ENCODE data around the gene IL17A.

Gene IL17A

DNA sequence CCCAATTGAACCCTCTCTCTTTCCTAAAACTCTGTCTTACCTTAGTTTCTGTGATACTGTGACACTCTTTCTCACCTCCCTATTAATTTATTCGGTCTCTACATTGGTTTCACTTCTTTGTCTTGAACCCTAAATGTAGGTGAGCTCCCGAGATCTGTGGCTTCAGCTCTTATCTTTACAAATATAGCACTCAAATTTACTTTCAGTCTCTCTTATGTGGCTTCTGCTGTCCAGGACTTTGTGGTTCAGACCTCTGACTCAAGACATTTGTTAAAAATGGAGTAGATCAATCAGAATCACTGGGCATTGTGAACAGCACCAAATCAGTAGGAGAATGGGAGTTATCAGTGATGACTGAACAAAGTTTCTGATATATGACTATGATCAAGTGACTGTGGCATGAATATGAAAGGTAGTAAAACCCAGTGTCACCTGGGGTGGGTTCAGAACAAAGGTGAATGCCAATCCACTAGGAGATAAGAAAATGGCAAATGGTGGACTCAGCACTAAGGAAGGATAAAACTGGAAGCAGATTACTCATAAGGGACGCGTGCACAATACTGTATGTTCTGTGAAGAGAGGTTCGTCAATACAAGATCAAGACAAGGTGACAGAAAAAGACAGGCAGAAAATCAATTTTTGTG, 30.9 kb downstream of the IL17A start:
- no peak for DNase-seq (ENCODE audit: low read depth)

DNA sequence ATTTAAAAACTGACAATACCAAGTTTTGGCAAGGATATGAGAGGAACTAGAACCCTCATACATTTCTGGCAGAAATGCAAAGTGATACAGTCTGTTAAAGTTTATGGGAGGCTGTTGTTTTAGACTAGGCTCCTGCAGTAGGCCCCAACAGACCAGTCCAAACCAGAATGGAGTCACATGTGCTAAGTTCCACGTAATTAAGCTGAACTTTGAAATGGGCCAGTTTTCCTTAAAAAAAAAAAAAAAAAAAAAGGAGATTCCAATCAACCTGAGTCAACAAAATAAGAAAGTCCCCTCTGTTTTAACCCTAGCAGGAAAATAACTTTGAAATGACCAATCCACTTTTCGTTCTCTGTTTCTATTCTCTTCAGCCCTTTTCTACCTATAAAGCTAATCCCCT, 31.6 kb downstream of the IL17A start:
- no peak for DNase-seq (ENCODE audit: low read depth)

DNA sequence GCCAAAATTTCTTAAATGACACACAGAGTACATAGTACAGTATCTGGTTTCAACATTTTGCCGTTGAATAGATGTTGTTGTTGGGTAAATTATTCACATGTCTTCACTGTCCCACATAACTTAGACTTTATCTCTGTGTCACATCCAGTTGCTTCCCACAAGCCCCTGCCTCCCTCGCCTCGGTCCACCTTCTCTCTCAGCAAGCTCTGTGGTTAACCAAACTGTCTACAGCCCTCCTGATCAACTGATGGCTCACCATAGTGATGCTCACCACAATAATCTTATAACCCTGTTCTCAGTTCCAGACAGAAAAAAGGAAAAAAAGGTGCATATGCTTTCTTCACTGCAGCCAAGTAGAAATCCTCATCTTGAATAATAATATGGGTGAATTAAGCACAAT, 35.1 kb downstream of the IL17A start:
- DNase-seq (ENCODE audit: low read depth) = peak; percentile 14

DNA sequence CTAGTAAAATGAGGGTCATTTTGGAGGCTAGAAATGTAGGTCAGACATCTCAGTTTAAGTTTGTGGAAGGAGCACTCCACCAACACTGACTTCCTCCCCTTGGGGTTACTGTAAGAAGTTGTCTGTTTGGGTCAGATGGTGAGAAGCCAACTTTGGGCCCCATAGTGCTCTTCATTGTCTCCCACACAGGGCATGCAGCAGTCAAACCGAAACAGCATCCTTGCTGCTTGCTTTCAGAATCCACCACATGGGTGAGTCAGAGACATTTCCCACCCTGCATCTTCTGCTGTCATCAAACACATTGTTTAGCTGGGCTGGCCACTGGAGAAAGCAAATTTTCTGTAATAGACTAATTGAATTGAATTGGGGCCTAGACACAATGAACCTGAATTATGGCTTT, 41.3 kb downstream of the IL17A start:
- DNase-seq (ENCODE audit: low read depth) = no peak

DNA sequence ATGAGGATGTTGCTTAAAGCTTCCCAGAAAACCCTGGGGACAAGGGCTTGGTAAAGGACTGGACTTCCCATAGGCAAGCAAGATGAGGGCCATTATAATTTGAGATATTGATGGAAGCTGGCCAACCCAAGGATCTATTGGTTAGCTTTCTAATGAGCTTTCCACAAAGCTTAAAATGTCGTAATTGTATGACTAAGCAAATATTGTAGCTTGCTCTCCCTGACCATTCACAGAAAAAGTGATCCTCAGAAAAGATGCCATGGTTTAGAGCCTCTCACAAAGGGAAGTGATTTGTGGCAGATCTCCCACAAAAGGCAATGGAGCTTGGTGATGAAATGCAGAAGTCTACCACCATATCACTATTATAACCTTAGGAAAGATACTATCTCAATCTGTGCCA, 44.5 kb downstream of the IL17A start:
- no peak for DNase-seq (ENCODE audit: low read depth)

DNA sequence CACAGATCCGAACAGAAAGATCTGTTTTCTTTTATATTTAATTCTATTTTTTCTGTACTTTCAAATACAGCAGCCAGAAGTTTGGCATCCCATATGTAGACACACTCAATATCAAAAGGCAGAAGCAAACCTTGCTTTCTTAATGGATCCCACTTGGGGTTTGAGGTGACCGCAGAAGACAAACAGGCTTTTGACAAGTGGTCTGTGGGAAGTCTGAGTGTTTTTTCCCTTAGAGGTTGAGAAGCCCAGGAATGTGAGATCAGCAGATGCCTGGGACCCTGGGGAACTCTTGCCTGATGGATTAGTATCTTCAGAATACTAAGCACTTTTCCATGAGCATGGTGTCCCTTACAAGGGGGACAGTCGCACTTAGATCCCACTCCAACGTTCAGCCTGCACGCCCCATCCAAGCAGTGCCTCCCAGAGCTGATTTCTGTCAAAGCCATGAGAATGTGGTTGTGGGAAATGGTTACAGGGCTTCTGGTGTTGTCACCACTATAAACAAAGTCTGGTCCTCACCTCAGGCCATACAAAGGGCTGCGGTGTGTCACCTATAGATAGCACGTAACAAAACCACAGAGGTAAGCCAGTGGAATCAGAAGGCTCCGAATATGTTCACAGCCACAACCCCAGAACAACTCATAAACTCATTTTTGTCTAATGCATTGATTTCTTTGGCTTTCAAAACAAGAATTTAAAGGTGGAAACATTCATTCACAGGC, 45.4 kb downstream of the IL17A start:
- DNase-seq (ENCODE audit: low read depth) = no peak

DNA sequence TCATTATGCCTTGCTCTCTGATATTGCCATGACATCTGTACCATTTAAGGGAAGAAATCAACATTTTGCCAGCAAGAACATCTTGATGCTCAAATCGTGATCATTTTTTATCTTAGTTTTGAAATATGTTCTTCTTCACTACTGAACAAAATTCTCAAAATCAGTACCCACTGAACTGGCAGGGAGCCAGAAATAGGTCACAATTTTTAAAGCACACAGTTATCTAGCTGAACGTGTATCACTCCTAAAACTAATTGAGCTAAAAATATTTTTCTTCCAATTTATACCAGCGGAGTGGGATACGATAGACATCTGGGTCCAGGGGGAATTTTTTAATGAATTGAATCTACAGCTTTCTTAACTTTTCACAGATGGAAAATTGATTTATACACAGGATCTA, 46.8 kb downstream of the IL17A start:
- DNase-seq (ENCODE audit: low read depth) = no peak

DNA sequence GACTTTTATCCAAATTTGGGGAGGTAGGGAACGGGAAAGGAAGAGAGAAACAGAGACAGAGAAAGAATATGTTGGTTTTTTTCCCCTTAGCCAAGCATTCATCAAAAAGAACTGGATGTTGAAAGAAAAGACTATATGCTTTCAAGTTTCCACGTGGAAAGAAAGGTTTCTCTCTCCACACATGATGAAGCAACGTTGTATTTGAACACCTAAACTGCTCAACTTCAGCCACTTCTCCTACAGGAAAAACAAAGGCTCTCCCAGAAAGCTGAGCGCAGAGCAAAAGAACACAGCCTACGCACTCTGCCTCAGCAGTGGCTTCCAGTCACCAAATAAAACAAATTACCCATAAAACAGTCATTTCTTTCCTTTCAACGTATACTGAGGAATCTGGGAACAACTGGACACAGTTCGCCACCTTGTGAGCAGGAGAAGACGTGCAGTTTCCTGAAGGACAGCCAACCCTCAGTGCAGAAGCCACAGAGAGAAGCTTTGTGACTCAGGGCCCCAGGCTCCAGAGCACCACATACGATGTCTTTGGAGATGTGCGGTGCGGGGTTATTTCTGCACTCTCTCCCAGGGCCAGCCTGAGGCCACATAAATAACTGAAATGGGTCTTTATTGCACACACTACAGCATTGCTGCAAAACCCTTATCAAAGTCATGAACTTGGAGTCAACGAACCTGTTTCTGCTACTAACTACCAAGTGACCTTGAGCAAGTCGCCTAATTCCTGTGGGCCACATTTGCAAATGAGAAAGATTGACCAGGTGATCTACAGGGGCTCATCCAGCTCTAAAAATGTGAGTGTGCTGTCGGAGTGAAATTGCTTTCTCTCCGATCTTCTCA, 48.0 kb downstream of the IL17A start:
- DNase-seq (ENCODE audit: low read depth) = no peak

Data from CMK (cell line).